HG03354 (cell line): ENCODE data around the gene NECAB2.
A peak's percentile ranks its signal among the peaks of the same experiment; 100 is the strongest.

Experiments
- ATAC-seq: cut with Tn5 transposase; IDR thresholded peaks from one replicate; pipeline ENCODE4 v1.9.1; 2021; ENCODE audit warnings: mild to moderate bottlenecking; ENCODE audit not compliant: unreplicated experiment, poor library complexity, severe bottlenecking

NECAB2 gene

GRCh38 chr16:83967838-83968305 is at the start of gene NECAB2:
NECAB2 (plus strand) TSS chr16:83968244; CDS start chr16:83968649, 405 bp downstream.
- no peak for ATAC-seq

GRCh38 chr16:83920894-83921491 is 47.1 kb upstream of the NECAB2 start:
- no peak for ATAC-seq

GRCh38 chr16:83923581-83924365 is 44.3 kb upstream of the NECAB2 start:
- ATAC-seq, result no peak

GRCh38 chr16:83924686-83925085 is 43.4 kb upstream of the NECAB2 start:
- ATAC-seq, result no peak

DNA sequence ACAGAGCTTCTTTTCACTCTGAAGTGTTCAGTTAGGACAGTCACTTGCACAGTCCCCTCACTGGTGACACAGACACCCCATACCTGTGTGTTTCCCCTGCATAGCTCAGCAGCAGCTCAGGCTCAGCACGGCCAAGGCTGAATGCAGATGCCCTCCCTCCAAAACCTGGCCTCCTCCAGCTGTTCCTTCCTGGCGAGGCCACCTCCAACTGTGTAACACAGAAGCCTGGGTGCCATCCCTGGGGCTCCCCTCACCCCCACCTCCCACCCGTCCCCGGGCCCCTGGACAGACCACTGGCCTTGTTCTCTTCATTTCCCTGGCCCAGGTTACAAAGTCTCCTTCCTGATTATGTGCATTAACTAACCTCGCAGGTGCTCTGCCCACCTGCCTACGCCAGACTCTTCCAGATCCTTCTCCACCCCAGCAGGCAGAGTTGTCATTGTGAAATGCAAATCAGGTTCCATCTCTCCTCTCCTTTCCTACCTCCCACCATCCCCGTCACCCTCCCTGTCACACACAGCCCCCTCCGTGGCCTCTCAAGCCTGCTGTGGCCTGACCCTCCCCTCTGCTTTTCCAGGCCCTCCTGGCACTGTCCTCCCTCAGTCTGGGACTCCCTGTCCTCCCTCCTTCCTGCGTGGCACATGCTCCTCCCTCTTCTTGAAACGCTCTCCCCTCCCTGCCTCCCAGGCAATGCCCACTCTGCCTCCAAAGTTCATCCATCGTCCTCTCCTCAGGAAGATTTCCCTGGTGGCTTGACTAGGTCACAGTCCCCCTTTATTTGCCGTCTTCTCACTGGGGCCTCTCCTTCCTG is 42.7 kb upstream of the NECAB2 start:
- ATAC-seq, result no peak

DNA sequence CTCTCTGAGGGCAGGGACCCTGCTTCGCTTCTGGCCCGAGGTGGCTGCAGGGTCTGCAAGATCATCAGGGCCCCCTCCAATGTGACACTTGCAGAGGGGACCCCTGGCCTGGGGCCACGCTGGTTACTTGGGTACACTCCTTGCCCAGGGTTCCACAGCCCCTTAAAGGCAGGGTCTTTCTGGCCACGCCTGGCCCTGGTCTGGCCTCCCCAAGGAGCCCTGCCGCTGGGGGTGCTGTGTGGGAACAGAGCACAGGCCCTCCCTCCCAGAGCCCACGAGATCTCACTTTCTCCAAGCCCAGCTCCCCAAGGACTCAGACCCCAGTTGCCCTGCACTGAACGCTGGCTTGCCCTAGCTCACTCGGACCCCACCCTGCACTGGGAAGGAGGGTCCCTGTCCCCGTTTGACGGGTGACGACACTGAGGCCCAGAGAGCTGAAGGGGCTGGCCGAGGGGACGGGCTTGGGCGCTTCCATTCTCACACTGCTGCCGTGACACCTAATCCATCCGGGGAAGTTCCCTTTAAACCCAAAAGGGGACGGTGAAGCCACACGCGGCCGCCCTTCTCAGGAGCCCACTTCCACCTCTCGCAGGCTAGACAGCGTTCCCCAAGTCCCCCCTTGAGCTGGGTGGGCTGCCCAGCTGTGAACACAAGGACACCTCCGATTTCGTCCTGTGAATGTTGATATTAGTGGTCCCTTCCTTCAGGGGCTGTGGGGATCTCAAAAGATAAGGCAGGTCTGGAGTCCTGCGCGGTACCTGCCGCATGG is 41.9 kb upstream of the NECAB2 start:
- peak; percentile 17 for ATAC-seq

DNA sequence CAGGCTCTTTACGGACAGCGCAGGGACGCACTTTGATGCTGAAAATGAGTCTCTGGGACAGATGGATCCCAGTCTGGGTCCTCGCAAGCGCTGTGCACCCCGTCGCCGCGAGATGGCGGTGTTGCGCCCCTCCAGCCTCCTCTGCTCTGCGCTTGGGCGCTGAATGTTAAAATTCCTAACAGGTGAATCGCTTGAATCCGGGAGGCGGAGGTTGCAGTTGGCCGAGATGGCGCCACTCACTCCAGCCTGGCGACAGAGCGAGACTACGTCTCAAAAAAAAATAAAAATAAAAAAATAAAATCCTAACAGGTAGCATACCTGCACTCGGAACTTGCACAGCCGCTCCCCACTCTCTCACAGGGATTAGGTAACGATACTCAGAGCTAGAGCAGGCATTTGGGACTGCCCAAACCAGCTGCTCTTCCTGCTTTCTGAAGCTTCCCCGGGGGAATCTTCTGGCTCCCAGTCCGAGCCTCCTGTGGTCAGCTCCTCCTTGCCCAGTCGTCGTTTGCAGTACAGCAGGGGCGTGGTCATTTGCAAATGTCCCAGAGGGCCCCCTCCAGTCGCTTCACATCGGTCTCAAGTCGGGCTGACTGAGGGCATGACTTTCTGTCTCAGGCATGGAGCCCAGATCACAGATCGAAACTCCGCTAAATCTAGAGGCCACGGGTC is 41.2 kb upstream of the NECAB2 start:
- ATAC-seq, result peak; percentile 83

GRCh38 chr16:83928341-83929055 is 39.5 kb upstream of the NECAB2 start:
- no peak for ATAC-seq

DNA sequence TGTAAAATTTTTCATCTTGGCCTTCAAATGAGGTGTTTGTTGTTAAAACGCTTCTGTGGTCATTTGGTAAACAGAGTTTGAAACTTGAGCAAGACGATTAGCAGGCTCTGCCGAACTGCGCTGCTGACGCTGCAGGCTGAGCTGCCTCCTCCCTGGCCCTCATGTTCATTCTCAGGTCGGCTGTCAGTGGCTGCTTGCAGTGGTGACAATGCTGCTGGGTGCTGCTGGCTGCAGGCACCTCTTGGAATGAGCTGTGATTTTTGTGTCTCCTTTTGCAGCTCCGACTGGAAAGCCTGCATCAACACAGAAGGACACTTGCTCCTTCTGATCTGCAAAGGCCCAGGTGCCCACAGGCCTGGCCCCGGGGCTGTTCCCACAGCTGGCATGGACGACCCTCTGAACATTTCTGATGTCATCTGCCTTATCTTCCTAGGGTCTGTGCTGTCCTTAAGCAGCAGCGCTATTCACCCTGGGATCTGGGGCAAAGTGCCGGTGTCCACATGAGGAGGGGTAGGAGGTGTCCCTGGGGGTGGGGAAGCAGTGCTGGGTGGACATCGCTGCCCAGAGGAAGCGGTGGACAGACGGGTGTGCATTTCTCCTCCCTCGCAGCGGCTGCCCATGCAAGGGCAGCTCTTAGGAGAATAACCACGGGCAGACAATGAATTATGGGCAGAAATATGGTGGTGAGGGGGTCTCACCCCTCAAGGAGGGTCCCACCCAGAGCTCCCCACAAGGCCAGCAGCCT is 38.1 kb upstream of the NECAB2 start:
- ATAC-seq, result no peak

GRCh38 chr16:83930730-83931500 is 37.1 kb upstream of the NECAB2 start:
- no peak for ATAC-seq

GRCh38 chr16:83931556-83931955 is 36.5 kb upstream of the NECAB2 start:
- ATAC-seq, result no peak

DNA sequence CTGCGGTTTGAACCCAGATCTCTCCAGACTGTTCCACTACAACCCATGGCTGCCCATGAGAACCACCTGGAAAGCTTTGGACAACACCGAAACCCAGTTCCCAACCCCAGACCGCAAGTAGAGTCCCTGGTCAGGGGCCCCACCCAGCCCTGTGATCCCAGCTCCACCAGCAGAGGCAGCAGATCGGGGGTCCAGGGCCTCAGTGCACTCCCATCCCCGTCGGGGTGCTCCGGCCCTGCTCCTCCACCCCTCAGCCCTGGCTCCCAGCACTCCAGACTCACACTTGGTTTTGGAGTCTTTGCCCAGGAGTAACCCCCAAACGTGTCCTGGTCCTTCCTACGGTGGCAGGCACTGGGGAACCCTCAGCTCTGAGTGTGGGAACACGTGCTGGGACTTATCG is 35.7 kb upstream of the NECAB2 start:
- no peak for ATAC-seq

GRCh38 chr16:83932955-83933673 is 34.9 kb upstream of the NECAB2 start:
- no peak for ATAC-seq

GRCh38 chr16:83933885-83934683 is 34.0 kb upstream of the NECAB2 start:
- ATAC-seq, result no peak

- ATAC-seq, result no peak
Observed at GRCh38 chr16:83934684-83934977, 33.4 kb upstream of the NECAB2 start.
